Measurements from ENCODE around the gene CNN2.

CNN2 gene

GRCh38 chr19:1009041-1009980, 17.1 kb upstream of the CNN2 start:
- no peak for DNase-seq (ENCODE audit: low read depth)
- no peak overlapping the region for H3K4me3 ChIP-seq (ENCODE audit: low read depth, low read length)

GRCh38 chr19:1009981-1010538, 16.3 kb upstream of the CNN2 start:
- DNase-seq (ENCODE audit: low read depth) = no peak
- no peak overlapping the region for H3K4me3 ChIP-seq (ENCODE audit: low read depth, low read length)

DNA sequence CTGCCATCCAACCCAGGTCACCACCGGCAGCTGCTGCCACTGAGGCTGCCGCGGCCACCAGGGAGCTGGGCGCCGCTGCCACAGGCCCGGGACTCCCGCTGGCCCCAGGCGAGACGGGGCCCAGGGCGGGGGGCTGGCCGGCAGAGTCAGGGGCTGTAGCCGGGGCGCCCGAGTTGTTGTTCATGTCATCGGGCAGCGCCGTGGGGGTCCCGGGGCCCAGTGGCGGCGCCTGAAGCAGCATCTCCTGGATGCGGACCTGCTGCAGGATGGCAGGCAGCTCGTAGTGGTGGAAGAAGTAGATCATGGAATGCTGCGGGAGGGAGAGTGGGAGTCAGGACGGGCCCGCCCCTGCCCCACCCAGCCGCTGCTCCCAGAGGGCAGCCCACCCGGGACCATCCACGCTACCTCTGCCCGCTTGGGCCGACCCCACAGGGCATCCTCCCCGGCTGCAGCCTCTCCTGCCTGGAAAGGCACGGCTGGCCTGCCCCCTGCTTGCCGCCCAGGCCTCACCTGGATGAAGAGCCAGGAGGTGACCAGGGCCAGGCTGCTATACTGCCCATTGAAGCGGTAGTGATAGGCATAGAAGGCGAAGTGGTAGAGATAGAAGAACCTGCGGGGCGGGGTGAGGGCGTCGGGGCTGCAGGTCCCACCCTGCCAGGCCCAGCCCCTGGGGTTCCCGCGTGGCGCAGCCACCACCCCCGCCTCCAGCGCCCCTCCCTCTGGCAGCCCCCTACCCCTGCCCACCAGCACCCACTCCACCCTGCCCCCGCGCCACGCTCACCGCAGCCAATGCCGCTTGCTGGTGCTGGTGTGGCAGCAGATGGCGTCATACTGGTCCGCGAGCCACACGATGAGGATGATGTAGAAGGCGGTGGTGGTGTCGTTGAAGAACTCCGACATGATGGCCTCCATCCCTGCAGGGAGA, 15.6 kb upstream of the CNN2 start:
- H3K4me3 ChIP-seq (ENCODE audit: low read depth, low read length) = no peak overlapping the region
- no peak for DNase-seq (ENCODE audit: low read depth)

- no peak overlapping the region for H3K4me3 ChIP-seq (ENCODE audit: low read depth, low read length)
- DNase-seq (ENCODE audit: low read depth) = no peak
Observed at GRCh38 chr19:1011831-1012333, 14.5 kb upstream of the CNN2 start.

DNA sequence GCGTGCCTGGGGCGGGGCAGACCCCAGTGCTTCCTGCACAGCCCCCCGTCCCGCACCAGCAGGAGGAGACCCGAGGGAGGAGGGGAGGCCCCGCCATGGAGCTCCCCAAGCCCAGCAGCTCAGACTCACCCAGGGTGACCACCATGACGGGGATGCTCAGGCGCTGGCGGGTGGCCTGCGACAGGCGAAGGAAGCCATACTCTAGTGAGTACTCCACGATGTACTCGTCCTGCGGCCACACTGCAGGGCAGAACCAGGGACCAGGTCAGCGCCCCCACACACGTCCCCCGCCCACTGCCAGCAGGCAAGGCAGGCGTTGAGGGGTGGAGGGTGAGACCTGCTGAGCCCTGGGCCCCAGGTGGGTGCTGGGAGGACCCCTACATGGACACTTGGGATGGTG, 14.1 kb upstream of the CNN2 start:
- DNase-seq (ENCODE audit: low read depth) = no peak
- H3K4me3 ChIP-seq (ENCODE audit: low read depth, low read length) = no peak overlapping the region

DNA sequence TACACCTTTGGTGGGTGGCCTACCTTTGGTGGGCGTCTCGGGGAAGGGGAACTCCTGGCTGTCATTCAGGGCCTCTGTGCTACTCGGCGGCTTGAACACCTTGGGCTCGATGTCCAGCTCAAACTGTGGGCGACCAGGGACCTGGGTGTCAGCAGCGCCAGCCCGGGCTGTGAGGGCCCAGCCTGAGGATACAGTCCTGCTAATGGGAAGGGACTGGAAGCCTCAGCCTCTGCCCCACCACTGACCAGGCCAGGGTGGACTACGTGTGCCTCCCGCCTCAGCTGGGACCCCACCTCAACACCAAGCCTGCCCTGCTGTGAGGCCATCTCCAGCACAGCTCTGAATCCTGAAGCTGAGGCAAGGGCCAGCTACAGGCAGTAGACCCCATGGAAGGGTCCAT, 13.2 kb upstream of the CNN2 start:
- H3K4me3 ChIP-seq (ENCODE audit: low read depth, low read length) = no peak overlapping the region
- no peak for DNase-seq (ENCODE audit: low read depth)

DNA sequence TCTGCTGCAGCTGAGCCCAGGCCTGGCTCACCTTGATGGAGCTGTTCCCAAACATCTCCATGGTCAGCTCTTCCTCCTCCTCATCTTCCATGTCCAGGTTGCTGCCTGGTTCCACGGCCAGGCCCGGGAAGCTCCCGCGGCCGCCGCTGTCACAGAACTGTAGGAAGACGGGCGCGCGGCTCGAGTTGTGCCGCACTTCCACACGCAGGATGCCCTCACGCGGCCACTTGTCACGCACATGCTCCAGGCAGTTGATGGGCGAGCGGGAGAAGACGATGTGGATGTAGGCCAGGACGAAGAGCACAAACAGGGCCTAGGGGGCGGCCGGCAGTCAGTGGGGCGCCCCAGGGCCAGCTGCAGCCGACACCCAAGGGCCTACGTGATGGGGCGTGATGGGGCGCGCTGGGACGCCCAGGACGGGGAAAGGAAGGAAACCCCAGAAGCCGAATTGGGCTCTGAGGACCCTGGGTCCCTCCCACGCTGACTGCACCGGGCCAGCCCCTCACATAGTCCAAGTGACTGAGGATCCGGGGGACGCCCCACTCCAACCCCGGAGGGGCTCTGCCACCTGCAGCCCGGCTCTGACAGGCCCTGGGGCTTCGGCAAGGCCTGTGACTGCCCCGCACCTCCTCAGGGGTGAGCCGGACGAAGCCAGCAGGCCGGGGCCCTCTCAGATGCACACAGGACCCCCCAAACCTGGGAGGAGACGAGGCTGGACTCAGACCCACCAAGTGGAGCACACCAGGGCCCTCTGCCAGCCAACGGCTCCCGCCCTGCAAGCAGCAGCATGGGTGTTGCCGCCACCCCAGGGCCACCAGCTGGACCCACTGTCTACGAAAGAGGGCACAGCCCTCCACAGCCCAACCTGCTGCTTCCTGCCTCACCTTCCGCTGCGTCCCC, 12.0 kb upstream of the CNN2 start:
- DNase-seq (ENCODE audit: low read depth) = no peak
- no peak overlapping the region for H3K4me3 ChIP-seq (ENCODE audit: low read depth, low read length)

DNA sequence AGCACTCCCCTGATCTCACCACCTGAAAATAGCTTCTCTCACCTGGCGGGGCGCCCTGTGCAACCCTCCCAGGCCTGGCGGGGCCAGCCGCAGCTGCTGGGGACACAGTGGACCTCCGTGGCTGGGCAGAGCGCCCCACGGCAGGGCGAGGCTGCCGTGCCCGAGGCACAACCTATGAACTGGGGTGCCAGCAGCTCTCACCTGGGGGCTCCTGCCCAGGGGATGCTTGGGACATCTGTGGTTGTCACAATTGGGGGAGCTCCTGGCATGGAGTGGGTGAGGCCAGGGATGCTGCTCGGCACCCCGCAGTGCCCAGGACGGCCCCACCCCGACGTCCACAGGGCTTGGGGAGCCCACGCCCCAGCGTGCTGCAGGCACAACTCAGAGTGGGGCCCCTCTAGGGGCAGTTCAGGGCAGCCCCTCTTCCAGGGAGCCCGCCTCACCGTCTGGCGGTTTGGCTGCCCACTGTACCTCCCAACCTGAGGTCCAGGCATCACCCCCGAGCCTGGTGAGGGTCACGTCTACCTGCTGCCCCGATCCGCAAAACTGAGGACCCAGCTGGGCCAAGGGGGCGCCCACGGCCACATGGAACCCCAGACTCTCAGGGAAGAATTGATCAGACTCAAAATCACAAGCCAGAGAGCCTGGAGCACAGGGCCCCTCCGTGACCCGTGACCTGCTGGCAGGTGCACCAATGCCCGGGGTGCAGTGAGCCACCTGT, 11.2 kb upstream of the CNN2 start:
- no peak overlapping the region for H3K4me3 ChIP-seq (ENCODE audit: low read depth, low read length)
- DNase-seq (ENCODE audit: low read depth) = no peak

DNA sequence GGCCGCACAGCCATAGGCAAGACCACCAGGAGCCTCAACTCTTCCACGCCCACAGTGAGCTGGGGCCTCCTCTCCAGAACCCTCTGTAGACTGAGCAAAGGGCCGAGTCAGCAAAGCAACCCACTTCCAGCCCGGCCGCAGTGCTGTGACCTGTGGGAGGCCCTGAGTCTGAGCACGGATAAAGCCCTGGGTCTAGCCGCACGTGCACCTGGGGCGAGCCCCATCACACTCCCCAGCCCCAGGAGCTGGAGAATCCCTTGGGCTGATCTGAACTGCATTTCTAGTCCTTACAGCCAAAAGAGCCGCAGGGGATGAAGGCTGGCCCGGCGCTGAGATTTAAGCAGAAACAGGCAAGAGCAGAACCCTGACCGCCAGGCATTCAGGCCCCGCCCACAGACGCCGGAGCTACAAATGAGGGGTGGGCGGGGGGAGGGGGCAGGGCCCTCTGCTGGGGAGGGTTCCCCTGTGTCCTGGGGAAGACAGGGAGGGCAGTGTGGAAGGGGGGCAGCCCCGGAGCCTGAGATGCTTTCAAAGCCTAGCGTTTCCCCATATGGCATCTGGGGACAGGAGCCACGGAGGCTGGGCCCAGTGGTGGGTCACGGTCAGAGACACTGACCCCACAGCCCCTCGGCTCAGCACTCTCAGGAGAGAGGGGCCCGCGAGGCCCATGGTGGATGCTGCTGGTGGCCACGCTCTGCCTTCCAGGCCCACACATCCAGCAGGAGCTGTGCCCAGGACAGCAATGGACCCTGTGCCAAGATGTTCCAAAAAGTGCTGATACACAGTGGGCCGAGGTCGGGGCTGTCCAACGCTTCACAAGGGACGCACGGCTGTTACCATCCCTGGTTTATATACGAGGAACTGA, 10.4 kb upstream of the CNN2 start:
- H3K4me3 ChIP-seq (ENCODE audit: low read depth, low read length) = no peak overlapping the region
- DNase-seq (ENCODE audit: low read depth) = no peak

DNA sequence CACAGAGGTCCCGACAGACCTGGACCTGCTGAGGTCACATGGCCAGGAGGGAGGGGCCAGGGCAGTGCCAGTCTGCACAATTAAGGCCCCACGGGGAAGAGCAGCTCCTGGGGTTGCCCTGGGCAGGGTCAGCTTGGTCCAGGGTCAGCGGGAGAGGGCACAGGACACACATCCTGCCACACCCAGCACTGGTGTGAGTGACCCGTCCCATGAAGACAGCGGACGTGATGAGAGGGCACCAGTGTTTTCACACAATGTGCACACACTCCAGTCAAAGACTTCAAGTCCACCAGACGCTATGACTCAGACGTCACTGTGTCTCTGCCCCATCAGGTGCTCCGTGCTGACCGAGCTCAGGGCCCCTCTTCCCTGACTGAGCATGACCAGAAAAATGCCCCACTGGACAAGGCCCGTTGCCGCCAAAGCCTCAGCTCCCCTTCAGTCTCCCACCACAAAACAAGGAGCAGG, 9.7 kb upstream of the CNN2 start:
- no peak overlapping the region for H3K4me3 ChIP-seq (ENCODE audit: low read depth, low read length)
- DNase-seq (ENCODE audit: low read depth) = no peak

GRCh38 chr19:1017115-1017905, 9.1 kb upstream of the CNN2 start:
- H3K4me3 ChIP-seq (ENCODE audit: low read depth, low read length) = no peak overlapping the region

GRCh38 chr19:1017906-1018305, 8.5 kb upstream of the CNN2 start:
- no peak overlapping the region for H3K4me3 ChIP-seq (ENCODE audit: low read depth, low read length)
- no peak for DNase-seq (ENCODE audit: low read depth)

More at GRCh38 chr19:1017115-1017905, 9.1 kb upstream of the CNN2 start:
- DNase-seq (ENCODE audit: low read depth) = no peak

DNA sequence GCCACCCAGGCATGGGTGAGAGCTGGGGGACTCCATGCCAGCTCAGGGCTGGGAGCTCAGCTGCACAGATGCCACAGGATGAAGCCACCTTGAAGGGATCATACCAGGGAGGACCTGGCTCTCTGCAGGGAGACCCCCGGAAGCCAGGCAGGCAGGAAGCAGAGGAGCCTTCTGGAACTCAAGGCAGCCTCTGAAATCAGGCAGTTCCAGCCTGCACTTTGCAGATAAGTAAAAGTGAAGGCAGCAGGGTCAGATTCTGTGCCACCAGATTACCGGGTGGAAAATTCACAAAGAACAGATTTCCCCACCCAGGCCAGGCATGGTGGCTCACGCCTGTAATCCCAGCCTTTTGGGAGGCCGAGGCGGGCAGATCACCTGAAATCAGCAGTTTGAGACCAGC, 8.0 kb upstream of the CNN2 start:
- no peak overlapping the region for H3K4me3 ChIP-seq (ENCODE audit: low read depth, low read length)
- DNase-seq (ENCODE audit: low read depth) = no peak

- no peak for DNase-seq (ENCODE audit: low read depth)
- H3K4me3 ChIP-seq (ENCODE audit: low read depth, low read length) = peak overlapping the region; percentile 91
Observed at GRCh38 chr19:1018932-1019615, 7.3 kb upstream of the CNN2 start.

GRCh38 chr19:1019616-1019961, 6.8 kb upstream of the CNN2 start:
- DNase-seq (ENCODE audit: low read depth) = no peak
- peak overlapping the region; percentile 91 for H3K4me3 ChIP-seq (ENCODE audit: low read depth, low read length)
